Mammary epithelial cell (primary cell): Measurements from ENCODE around the gene RNF144B.

Source experiments
- CTCF ChIP-seq, 2 donors: IDR thresholded peaks in 1 of 2; conservative IDR thresholded peaks in 1 of 2; 2 replicates each; pipeline ENCODE4 v1.5.1; 2011 to 2012; ENCODE audit warnings: inconsistent platforms in 2 of 2, low read length in 2 of 2, mild to moderate bottlenecking in 2 of 2, control low read depth in 1 of 2, low read depth in 1 of 2; ENCODE audit not compliant: insufficient read depth in 1 of 2; ENCODE audit errors: extremely low read depth in 1 of 2
- EZH2 ChIP-seq: IDR thresholded peaks from 2 replicates; pipeline ENCODE4 v1.6.1; 2012; ENCODE audit warnings: low read length, inconsistent platforms, borderline replicate concordance

GRCh38 chr6:18384621-18385020, 2.5 kb upstream of the RNF144B start:
- no peak for TF ChIP-seq CTCF (conservative IDR thresholded peaks at IDR 0.05 in 1 of 2, IDR thresholded peaks at IDR 0.05 in 1 of 2; ENCODE audit: extremely low read depth in 1 of 2, insufficient read depth in 1 of 2, low read depth in 1 of 2, low read length in 2 of 2)
- no peak for TF ChIP-seq EZH2
